ENCODE measurements around the gene VPS33A.
"Not testable (repeated sequence)": the region's sequence is repeated elsewhere in the genome, so short reads cannot be mapped to it uniquely, and the experiment has no call there.

Gene VPS33A

DNA sequence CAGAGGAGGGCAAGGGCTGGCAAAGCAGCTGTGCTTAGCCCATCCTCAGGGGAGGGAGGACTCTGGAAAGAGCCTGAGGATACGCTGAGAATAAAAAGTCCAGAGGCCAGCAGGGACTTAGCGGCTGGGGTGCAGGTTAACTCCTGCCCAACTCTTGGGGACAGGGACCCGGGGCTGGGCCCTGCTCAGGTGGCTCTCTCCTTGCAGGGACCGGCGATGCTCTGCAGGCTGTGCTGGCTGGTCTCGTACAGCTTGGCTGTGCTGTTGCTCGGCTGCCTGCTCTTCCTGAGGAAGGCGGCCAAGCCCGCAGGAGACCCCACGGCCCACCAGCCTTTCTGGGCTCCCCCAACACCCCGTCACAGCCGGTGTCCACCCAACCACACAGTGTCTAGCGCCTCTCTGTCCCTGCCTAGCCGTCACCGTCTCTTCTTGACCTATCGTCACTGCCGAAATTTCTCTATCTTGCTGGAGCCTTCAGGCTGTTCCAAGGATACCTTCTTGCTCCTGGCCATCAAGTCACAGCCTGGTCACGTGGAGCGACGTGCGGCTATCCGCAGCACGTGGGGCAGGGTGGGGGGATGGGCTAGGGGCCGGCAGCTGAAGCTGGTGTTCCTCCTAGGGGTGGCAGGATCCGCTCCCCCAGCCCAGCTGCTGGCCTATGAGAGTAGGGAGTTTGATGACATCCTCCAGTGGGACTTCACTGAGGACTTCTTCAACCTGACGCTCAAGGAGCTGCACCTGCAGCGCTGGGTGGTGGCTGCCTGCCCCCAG lies 60.0 kb downstream of the VPS33A start:
- Histone ChIP-seq H3K4me3 (no peak overlapping the region), H3K9me3 (replicated peaks in 1 of 11) (no peaks in the 10 kb centered on the region), H3K27me3 (peaks cover 62 to 73% (median 67%) of the 10 kb centered on the region in 11 experiments), H3K9ac (no peak overlapping the region), H4K20me1 (peaks cover 36 to 73% (median 57%) of the 10 kb centered on the region in 11 experiments; a peak in 21 of 22 replicates), H3K27ac (no peak overlapping the region), H3K4me1 (peaks cover 27 to 40% (median 32%) of the 10 kb centered on the region in 10 experiments), H3K36me3 (peaks cover 45 to 55% (median 49%) of the 10 kb centered on the region in 11 experiments), H3K4me2 (peak overlapping the region in 5 of 11 experiments; percentile 38 to 79 (median 65); a peak in 9 of 22 replicates)
- no peak for TF ChIP-seq Cebpa-rat (IDR thresholded peaks at IDR 0.05)

- Histone ChIP-seq H4K20me1 (peaks cover 36 to 80% (median 51%) of the 10 kb centered on the region in 11 experiments; a peak in 21 of 22 replicates), H3K9ac (no peak overlapping the region), H3K36me3 (peaks cover 35 to 44% (median 39%) of the 10 kb centered on the region in 11 experiments), H3K4me2 (peak overlapping the region in 7 of 11 experiments; percentile 38 to 100 (median 71); a peak in 11 of 22 replicates), H3K9me3 (replicated peaks in 1 of 11) (no peaks in the 10 kb centered on the region), H3K4me1 (peaks cover 37 to 50% (median 42%) of the 10 kb centered on the region in 10 experiments), H3K27ac (no peak overlapping the region), H3K4me3 (peak overlapping the region in 2 of 10 experiments; percentile 68 to 75; a peak in 1 of 20 replicates), H3K27me3 (peaks cover 63 to 83% (median 71%) of the 10 kb centered on the region in 11 experiments)
- TF ChIP-seq Cebpa-rat (IDR thresholded peaks at IDR 0.05): no peak
Measured at GRCh38 chr12:122205053-122205925, 61.0 kb downstream of the VPS33A start.

- Histone ChIP-seq H3K4me3 (peak overlapping the region; percentile 58 to 75 (median 63)), H4K20me1 (peaks cover 36 to 78% (median 54%) of the 10 kb centered on the region in 11 experiments; a peak in 21 of 22 replicates), H3K27ac (no peak overlapping the region), H3K4me1 (peaks cover 41 to 59% (median 49%) of the 10 kb centered on the region in 10 experiments), H3K36me3 (peaks cover 27 to 36% (median 31%) of the 10 kb centered on the region in 11 experiments), H3K27me3 (peaks cover 63 to 91% (median 71%) of the 10 kb centered on the region in 11 experiments), H3K9me3 (replicated peaks in 1 of 11) (no peaks in the 10 kb centered on the region), H3K9ac (peak overlapping the region; percentile 39 to 73 (median 57); a peak in 21 of 22 replicates), H3K4me2 (peak overlapping the region; percentile 93 to 100 (median 99))
- TF ChIP-seq Cebpa-rat (IDR thresholded peaks at IDR 0.05): no peak
Measured at GRCh38 chr12:122204167-122205052, 61.9 kb downstream of the VPS33A start.

DNA sequence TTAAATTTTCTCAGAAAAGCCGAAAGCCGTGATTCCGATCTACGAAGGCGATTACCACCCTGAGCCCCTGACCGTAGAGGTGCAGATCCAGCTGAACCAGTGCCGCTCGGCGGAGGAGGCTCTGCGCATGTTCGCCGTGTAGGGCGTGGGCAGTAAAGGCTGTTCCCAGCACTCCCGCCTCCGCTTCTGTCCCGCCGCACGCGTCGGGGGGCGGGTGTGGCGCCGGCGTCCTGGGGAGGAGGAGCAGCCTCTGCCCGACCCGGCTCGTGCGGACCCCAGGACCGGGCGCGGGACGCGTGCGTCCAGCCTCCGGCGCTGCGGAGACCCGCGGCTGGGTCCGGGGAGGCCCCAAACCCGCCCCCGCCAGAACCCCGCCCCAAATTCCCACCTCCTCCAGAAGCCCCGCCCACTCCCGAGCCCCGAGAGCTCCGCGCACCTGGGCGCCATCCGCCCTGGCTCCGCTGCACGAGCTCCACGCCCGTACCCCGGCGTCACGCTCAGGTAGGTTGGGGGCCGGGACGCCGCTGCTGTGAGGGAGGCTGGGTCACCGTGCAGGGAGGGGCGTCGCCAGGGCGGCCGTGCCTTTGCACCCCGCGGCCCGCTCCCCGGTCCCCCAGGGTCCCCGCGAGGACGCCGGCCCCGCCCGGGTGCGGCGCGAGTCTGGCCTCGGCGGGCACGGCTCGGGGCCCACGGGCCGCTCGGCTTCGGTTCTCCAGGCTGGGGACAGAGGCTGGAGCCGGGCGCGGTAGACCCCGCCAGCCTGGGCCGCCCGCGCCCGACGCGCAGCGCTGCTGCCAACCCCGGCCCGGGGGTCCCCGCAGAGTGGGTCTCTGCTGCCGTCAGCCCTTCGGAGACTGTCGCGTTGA lies 62.8 kb downstream of the VPS33A start, which contains the start of gene B3GNT4:
B3GNT4 (plus strand) TSS at position 409 of the 866 bp plus-strand sequence. CDS start 910 bp downstream, outside the sequence.
- Histone ChIP-seq H3K4me2 (peak within 1 kb of the TSS; percentile 93 to 100 (median 99)), H3K9me3 (replicated peaks in 1 of 11) (no peaks in the 10 kb centered on the region), H4K20me1 (peaks cover 36 to 69% (median 50%) of the 10 kb centered on the region in 11 experiments; a peak in 21 of 22 replicates), H3K4me1 (peaks cover 41 to 67% (median 58%) of the 10 kb centered on the region in 10 experiments), H3K36me3 (peaks cover 18 to 27% (median 22%) of the 10 kb centered on the region in 11 experiments), H3K4me3 (peak within 1 kb of the TSS; percentile 58 to 75 (median 63)), H3K27ac (no peak within 1 kb of the TSS), H3K9ac (peak within 1 kb of the TSS; percentile 39 to 73 (median 57); a peak in 21 of 22 replicates), H3K27me3 (peaks cover 63 to 91% (median 71%) of the 10 kb centered on the region in 11 experiments)
- TF ChIP-seq Cebpa-rat (IDR thresholded peaks at IDR 0.05): no peak

GRCh38 chr12:122202811-122203210 lies 63.5 kb downstream of the VPS33A start:
- H3K4me3 ChIP-seq: peak overlapping the region; percentile 58 to 75 (median 63)

GRCh38 chr12:122202017-122202416 lies 64.3 kb downstream of the VPS33A start:
- H3K4me3 ChIP-seq: no peak overlapping the region
- no peak for TF ChIP-seq Cebpa-rat (IDR thresholded peaks at IDR 0.05)
- H3K9me3 ChIP-seq (replicated peaks in 1 of 11): no peaks in the 10 kb centered on the region
- H3K9ac ChIP-seq: no peak overlapping the region
- H4K20me1 ChIP-seq: peaks cover 24 to 54% (median 35%) of the 10 kb centered on the region in 11 experiments; a peak in 21 of 22 replicates
- H3K4me1 ChIP-seq: peaks cover 50 to 83% (median 71%) of the 10 kb centered on the region in 10 experiments
- peaks cover 55 to 76% (median 61%) of the 10 kb centered on the region in 11 experiments for H3K27me3 ChIP-seq
- no peak overlapping the region for H3K27ac ChIP-seq
- H3K36me3 ChIP-seq: peaks cover 3 to 12% (median 7%) of the 10 kb centered on the region in 11 experiments
- peak overlapping the region in 7 of 11 experiments; percentile 80 to 95 (median 85); a peak in 13 of 22 replicates for H3K4me2 ChIP-seq

More at GRCh38 chr12:122202811-122203210, 63.5 kb downstream of the VPS33A start:
- Histone ChIP-seq H3K36me3 (peaks cover 11 to 20% (median 15%) of the 10 kb centered on the region in 11 experiments), H3K4me2 (peak overlapping the region; percentile 93 to 100 (median 99)), H3K27me3 (peaks cover 63 to 84% (median 69%) of the 10 kb centered on the region in 11 experiments), H3K4me1 (peaks cover 44 to 75% (median 65%) of the 10 kb centered on the region in 10 experiments), H3K9ac (peak overlapping the region in 9 of 11 experiments; percentile 50 to 68 (median 57); a peak in 13 of 22 replicates), H4K20me1 (peaks cover 32 to 62% (median 43%) of the 10 kb centered on the region in 11 experiments; a peak in 21 of 22 replicates)
- not testable (repeated sequence) for H3K27ac ChIP-seq; H3K9me3 ChIP-seq (replicated peaks in 1 of 11)

GRCh38 chr12:122201381-122201780 lies 64.9 kb downstream of the VPS33A start:
- Histone ChIP-seq H4K20me1 (peaks cover 17 to 47% (median 29%) of the 10 kb centered on the region in 11 experiments; a peak in 21 of 22 replicates), H3K36me3 (peaks cover 0 to 5% (median under 1%) of the 10 kb centered on the region in 11 experiments; a peak in 6 of 22 replicates), H3K4me1 (peaks cover 47 to 84% (median 72%) of the 10 kb centered on the region in 10 experiments), H3K9ac (peak overlapping the region in 4 of 11 experiments; percentile 6 to 57 (median 30); a peak in 6 of 22 replicates), H3K27ac (no peak overlapping the region), H3K4me2 (peak overlapping the region; percentile 62 to 95 (median 83)), H3K4me3 (no peak overlapping the region), H3K9me3 (replicated peaks in 1 of 11) (peaks cover 0 to 3% (median 0%) of the 10 kb centered on the region in 11 experiments; a peak in 5 of 22 replicates), H3K27me3 (peaks cover 49 to 69% (median 55%) of the 10 kb centered on the region in 11 experiments)
- no peak for TF ChIP-seq Cebpa-rat (IDR thresholded peaks at IDR 0.05)

Data from BLaER1 treated with 17β-estradiol and CSF1 and Interleukin-3, amounts not matched to agents 10 nM and 100 nM (cell line).